ENCODE measurements around the gene PSG3.
A peak's percentile ranks its signal among the peaks of the same experiment; 100 is the strongest.
"Not testable (repeated sequence)": the region's sequence is repeated elsewhere in the genome, so short reads cannot be mapped to it uniquely, and the experiment has no call there.

PSG3 gene

GRCh38 chr19:42740381-42740780 is at the start of gene PSG3:
TSS of gene PSG3 (minus strand) at chr19:42740481. CDS start at chr19:42740384, 97 bp downstream.
- DNase-seq: not testable (repeated sequence)

DNA sequence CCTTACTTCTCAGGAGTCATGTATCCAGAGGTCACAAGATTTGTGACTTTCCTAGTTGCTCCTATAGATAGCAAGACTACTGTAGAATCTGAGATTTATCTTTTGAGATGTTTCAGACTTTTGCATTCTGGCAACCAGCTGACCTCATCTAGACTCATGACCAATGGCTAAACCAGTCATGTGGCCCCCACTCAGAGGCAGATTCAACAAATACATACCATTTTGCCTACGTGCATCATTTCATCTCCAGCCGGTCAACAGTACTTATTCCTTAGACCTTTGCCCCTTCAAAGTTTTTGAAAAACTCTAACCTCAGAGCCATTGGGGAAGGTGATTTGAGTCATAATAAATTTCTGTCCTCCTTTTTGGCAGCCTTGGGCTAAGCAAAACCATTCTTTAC is 48.5 kb upstream of the PSG3 start:
- not testable (repeated sequence) for DNase-seq

GRCh38 chr19:42787766-42788165 is 47.5 kb upstream of the PSG3 start:
- DNase-seq: not testable (repeated sequence)

DNA sequence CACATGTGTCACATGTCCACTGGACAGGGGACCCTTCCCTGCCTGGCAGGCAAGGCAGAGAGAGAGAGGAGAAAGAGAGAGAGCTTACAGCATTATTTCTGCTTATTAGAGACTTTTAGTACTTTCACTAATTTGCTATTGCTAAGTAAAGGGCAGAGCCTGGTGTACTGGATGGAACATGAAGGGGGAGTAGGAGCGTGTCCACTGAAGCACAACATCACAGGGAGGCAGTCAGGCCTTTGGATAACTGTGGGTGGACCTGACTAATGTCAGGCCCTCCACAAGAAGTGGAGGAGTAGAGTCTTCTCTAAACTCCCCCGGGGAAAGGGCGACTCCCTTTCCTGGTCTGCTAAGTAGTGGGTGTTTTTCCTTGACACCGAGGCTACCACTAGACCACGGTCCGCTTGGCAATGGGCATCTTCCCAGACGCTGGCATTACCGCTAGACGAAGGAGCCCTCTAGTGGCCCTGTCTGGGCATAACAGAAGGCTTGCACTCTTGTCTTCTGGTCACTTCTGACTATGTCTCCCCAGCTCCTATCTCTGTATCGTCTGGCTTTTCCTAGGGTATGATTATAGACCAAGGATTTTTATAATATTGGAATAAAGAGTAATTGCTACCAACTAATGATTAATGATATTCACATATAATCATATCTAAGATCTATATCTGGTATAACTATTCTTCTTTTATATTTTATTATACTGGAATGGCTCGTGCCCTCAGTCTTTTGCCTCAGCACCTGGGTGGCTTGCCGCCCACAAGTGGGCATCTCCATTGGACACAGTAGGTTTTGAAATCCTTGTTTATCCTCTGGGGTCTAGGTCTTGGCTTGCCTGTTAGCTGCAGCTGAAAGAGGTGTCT is 36.7 kb upstream of the PSG3 start:
- peak in 1 of 2 experiments; percentile 37 for DNase-seq

GRCh38 chr19:42774510-42775158 is 34.4 kb upstream of the PSG3 start:
- DNase-seq: not testable (repeated sequence)

GRCh38 chr19:42767319-42767718 is 27.0 kb upstream of the PSG3 start:
- DNase-seq: not testable (repeated sequence)

DNA sequence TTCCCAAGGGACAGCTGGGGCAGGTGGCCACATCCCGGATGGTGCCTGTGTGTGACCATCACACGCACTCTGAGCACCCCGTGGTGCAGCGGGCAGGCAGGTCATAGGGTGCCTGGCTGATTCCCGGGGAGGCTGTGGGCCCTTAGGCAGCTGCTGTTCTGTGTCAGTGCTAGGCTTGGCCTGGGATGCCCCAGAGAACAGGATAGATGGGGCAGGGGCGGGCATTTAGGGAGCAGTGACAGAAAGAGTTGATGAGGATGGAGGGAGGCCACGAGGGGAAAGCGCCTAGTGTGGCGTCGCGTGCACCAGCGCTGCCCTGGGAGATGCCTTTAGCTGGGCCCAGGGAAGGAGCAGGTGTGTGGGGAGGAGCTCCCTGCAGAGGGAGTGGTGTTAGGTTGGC is 26.6 kb upstream of the PSG3 start:
- DNase-seq: not testable (repeated sequence)

- DNase-seq: no peak
These were observed 24.6 kb upstream of the PSG3 start for GRCh38 chr19:42764836-42765235.

DNA sequence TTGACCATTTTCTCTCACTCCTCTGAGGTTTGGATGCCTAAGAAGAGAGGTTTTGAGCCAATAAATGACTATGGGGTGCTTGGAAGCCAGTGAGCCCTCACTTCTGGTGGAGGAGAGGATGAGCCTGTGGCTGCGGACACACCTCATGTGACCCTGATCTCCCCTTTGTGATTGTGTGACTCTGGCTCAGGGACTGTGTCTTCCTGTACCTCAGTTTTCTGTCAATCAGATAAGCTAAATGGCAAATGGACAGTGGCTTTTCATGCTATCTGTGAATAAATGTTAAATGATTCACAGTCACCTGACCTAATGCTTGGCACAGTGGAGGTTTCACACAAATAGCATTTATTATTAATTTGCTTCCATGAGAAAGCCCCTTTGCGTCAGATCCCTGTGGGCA is 22.5 kb upstream of the PSG3 start:
- DNase-seq: no peak

- not testable (repeated sequence) for DNase-seq
These were observed 21.6 kb upstream of the PSG3 start for GRCh38 chr19:42761924-42762295.

GRCh38 chr19:42760954-42761923 is 21.0 kb upstream of the PSG3 start:
- not testable (repeated sequence) for DNase-seq

DNA sequence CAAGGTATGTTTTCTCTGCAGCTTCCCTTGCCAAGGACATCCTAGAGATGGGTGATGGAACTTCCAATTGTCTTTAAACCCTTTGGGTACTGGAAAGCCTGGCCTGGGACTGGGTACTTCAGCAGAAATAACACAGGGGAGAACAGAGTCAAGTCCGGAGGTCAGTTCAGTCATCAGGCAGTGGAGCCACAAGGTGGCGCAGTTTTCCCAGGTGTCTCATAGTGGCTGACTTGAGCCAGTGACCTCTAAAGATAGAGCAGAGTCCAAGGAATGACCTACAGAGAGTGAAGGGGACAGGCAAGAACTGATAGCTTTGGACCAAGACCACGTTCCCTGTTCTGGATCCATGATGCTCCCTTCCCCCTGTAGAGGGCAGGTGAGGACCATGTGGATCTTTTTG is 18.4 kb upstream of the PSG3 start:
- DNase-seq: peak in 1 of 2 experiments; percentile 12

DNA sequence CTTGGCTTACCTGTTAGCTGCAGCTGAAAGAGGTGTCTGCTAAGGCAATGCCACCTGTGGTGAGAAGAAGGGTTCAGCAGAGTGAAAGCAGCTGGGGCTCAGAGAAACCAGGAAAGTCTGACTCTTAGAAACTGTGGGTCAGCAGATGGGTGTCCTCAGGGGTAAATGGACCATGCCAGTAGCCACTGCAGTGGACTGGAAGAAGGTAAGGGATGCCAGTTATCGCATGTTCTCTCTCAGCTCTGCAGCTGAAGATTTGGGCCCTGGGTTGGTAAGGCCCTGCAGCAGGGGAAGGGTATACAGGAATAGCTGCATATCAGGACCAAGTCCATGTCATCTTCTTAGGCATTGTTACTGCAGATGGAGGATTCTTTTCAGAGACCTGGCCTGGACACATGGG is 12.0 kb upstream of the PSG3 start:
- DNase-seq: not testable (repeated sequence)

DNA sequence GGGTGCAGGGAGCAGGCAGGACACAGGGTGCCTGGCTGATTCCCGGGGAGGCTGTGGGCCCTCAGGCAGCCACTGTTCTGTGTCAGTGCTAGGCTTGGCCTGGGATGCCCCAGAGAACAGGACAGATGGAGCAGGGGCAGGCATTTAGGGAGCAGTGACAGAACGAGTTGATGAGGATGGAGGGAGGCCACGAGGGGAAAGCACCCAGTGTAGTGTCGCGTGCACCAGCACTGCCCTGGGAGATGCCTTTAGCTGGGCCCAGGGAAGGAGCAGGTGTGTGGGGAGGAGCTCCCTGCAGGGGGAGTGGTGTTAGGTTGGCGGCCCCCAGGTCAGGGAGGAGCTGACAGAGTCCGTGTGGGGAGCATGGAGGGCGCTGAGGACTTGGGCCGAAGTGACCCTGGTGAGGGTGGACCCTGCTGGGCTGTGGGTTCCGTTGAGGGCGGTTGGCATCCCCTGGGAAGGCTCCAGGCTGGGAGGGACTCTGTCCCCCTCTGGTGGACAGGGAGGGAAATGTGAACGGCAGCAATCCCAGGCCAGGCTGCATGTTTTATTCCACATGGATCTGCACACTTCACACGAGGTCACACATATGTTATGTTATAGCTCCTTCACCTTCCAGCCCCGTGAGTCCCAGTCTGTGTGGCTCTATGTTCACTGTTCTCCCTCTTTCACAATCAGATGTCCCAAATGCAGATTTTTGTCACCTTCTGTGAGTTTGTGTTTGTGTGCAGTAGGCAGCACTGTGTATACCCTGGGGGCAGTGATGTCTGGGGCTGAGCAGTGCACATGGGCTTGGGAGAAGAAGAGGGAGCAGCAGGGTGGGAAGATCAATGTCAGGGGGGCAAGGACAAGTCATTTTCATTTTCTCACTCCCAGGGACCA is 1.7 kb upstream of the PSG3 start:
- DNase-seq: not testable (repeated sequence)

GRCh38 chr19:42737581-42738011 is 2.7 kb downstream of the PSG3 start:
- not testable (repeated sequence) for DNase-seq

DNA sequence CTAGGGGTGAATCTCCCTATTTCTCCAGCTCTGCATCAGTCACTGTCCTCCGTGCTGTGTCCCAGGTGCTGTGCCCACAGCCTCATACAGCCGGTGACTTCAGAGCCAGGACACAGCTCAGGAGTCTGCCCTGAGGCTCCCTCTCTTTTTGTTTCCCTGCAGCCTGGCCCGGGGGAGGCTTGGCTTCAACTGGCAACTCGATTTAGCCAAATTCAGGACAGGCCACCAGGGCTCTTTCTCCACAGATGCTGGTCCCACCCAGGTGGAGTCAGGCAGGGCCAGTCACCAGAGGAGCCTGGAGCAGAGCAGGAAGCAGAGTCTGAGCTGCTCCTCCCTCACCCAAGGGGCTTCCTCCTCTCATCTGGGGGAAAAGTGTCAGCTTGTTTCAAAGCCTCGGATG is 11.9 kb downstream of the PSG3 start:
- not testable (repeated sequence) for DNase-seq

- not testable (repeated sequence) for DNase-seq
These were observed 26.3 kb downstream of the PSG3 start for GRCh38 chr19:42714000-42714399.

- not testable (repeated sequence) for DNase-seq
These were observed 27.5 kb downstream of the PSG3 start for GRCh38 chr19:42712753-42713152.

DNA sequence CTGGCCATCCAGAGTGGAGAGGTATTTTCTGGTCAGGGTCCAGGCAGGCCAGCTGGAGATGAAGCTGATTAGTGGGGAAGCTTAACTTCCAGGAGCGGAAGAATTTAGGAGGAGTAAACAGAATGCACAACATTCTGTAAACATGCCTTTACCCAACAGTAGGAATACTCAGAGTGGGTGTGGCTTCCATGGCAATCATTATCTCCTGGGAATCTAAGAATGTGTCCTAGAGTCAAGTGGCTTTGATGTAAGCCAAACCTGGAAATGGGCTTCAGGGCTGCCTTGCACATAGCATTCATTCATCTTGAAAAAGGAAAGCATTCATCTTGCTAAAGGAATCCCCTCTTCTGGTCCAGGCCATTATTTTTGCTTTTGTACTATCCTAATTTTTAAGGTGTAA is 29.3 kb downstream of the PSG3 start:
- not testable (repeated sequence) for DNase-seq

- no peak for DNase-seq
These were observed 42.4 kb downstream of the PSG3 start for GRCh38 chr19:42697884-42698283.

DNA sequence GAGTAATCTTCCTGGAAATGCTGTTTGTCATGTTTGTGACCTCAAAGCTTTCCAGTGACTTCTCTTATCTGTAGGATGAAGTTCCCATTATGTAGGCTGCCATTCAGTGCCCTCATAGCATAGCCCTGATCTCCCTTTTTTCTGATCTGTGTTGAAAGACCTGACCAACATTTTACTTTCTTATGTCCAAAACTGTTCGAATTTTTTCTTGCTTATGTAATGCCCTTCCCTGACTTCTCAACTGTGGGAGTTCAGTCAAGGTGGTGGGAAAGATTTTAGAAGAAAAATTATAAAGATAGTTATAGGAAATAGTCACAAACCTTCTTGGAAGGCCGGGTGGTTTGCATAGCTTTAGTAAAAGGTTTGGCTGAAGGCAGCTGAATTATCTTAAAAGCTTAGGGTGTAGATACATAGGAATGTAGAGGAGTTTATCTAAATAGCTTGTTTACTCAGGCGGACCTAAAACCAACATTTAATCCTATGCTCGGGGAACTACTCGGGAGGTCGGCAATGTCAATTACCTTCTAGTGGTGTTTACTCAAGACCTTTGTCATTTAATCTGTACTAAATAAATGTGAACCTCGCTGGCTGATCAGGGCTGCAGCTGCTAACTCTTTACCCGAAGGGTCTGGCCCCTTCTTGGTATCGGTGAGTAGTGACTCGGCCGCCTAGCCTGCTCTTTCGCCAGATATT is 44.3 kb downstream of the PSG3 start:
- DNase-seq: no peak
